ACC112 (cell line): Measurements from ENCODE around the gene HEATR5B.
A peak's percentile ranks its signal among the peaks of the same experiment; 100 is the strongest.

Experiments used
- H2AFZ ChIP-seq: fragments of 200-600 bp; sonication (generic); one replicate; pipeline ENCODE4 v1.6.0; 2017; ENCODE audit warnings: antibody characterized with exemption, low read length; ENCODE audit not compliant: unreplicated experiment
- H3K27ac ChIP-seq: fragments of 200-600 bp; sonication (generic); 2 replicates; pipeline ENCODE4 v1.5.1; 2014; ENCODE audit warnings: low read depth, mild to moderate bottlenecking, antibody characterized with exemption, low read length, moderate library complexity
- H3K27me3 ChIP-seq: fragments of 200-600 bp; sonication (generic); 2 replicates; pipeline ENCODE4 v1.6.1; 2014; ENCODE audit warnings: mild to moderate bottlenecking, antibody characterized with exemption, low read length, moderate library complexity, mixed read lengths; ENCODE audit not compliant: insufficient read depth
- H3K36me3 ChIP-seq: fragments of 200-600 bp; sonication (generic); 2 replicates; pipeline ENCODE4 v1.6.1; 2016; ENCODE audit warnings: mild to moderate bottlenecking, antibody characterized with exemption, low read length, moderate library complexity, mixed read lengths; ENCODE audit not compliant: insufficient read depth
- H3K4me1 ChIP-seq: fragments of 200-600 bp; sonication (generic); one replicate; pipeline ENCODE4 v1.6.1; 2016; ENCODE audit warnings: low read length, mixed read lengths; ENCODE audit not compliant: insufficient read depth, unreplicated experiment, control insufficient read depth
- H3K4me3 ChIP-seq: fragments of 200-600 bp; sonication (generic); 2 replicates; pipeline ENCODE4 v1.5.1; 2014; ENCODE audit warnings: mild to moderate bottlenecking, low read depth, low read length
- H3K79me2 ChIP-seq: fragments of 200-600 bp; sonication (generic); one replicate; pipeline ENCODE4 v1.6.0; 2016; ENCODE audit warnings: low read length; ENCODE audit not compliant: control insufficient read depth, unreplicated experiment, insufficient read depth

Gene HEATR5B

DNA sequence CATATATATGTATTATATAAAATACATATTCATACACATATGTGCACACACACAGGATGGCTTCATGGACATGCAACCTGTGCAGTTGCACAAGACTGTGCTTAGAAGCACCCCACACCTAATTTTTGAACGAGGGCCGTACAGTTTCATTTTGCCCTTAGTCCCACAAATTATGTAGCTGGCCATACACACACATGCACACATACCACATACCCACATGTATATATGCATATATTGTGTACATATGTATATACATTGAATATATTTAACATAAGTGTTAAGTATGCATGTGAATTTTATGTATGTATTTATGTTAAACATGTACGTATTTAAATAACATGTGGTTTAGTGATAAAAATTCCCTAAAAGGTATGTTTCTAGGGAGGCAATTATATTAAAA lies 18.4 kb upstream of the HEATR5B start:
- H3K4me1 ChIP-seq: peaks cover 15% of the 10 kb centered on the region
- peaks cover 54% of the 10 kb centered on the region for H3K36me3 ChIP-seq

DNA sequence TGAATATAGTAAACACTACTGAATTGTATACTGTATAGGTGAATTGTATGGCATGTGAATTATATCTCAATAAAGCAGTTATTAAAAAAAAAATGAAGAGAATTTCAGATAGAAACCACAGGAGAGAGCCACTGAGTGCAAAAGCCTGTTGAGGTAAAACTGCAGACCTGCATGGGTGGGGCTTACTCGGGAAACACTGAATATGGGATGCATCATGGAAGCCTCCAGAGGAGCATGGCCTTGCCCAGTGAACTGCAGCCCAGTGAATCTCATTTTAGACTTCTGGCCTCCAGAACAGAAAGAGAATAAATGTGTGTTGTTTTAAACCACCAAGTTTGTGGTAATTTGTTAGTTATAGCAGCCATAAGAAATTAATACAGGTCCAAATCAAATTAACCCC lies 15.9 kb upstream of the HEATR5B start:
- H2AFZ ChIP-seq: no peak overlapping the region
- no peak overlapping the region for H3K27ac ChIP-seq
- H3K79me2 ChIP-seq: no peaks in the 10 kb centered on the region
- peaks cover 15% of the 10 kb centered on the region for H3K4me1 ChIP-seq
- no peak overlapping the region for H3K4me3 ChIP-seq
- peaks cover 43% of the 10 kb centered on the region for H3K36me3 ChIP-seq
- no peaks in the 10 kb centered on the region for H3K27me3 ChIP-seq

More for the DNA sequence above, 18.4 kb upstream of the HEATR5B start:
- no peaks in the 10 kb centered on the region for H3K79me2 ChIP-seq
- no peaks in the 10 kb centered on the region for H3K27me3 ChIP-seq
- H3K27ac ChIP-seq: no peak overlapping the region
- no peak overlapping the region for H3K4me3 ChIP-seq
- no peak overlapping the region for H2AFZ ChIP-seq

DNA sequence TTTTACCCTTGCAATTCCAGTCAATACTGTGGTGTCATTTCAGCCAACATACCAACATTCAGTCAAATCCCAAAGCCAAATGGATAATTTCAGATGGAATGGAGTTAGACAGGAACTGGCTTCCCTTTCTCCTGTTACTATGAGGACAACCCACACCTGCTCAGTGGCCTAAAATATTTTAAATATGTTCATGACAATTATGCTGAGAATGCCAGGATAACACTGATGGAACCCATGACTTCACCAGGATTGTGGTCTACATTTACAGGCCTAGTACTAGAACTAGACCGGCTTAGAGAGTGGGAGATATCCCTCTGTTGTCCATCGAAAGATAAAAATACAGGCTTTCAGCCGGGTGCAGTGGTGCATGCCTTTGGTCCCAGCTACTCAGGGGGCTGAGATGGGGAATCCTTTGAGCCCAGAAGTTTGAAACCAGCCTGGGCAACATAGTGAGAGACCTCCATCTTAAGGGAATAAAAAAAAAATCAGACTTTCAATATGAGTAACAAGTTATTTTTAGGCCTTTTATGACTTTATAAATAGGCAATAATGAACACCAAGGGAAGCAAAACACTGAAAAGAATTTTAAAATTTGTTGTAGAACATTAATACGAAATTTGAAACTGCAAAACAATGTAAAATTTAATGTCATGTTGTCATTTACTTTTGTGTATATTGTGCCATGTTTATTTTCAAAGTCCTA lies 14.4 kb upstream of the HEATR5B start:
- H3K4me1 ChIP-seq: peaks cover 4% of the 10 kb centered on the region
- H2AFZ ChIP-seq: no peak overlapping the region
- no peak overlapping the region for H3K27ac ChIP-seq
- H3K36me3 ChIP-seq: peaks cover 48% of the 10 kb centered on the region
- no peak overlapping the region for H3K4me3 ChIP-seq
- H3K79me2 ChIP-seq: no peaks in the 10 kb centered on the region
- H3K27me3 ChIP-seq: no peaks in the 10 kb centered on the region

DNA sequence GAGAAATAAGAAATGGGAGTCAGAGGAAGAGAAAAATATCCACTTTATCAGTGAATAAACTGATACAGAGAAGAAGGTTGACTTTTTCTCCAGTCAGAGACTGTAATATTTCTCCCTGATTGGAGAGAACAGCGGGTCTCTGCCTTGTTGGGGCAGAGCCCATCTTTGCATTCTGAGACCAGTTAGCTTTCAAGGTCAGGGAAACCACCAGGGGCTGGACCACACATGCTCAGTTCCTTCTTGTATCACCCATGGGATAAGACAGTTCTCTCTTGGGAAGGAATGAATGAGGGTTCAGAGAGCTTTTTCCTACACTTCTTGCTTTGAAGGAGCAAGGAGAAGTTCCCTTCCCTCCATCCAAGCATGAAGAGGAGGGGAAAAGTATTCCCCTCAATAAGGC lies 12.4 kb upstream of the HEATR5B start:
- Histone ChIP-seq H3K36me3 (peaks cover 40% of the 10 kb centered on the region), H3K27me3 (no peaks in the 10 kb centered on the region), H3K79me2 (no peaks in the 10 kb centered on the region), H3K4me3 (no peak overlapping the region), H3K4me1 (no peaks in the 10 kb centered on the region), H2AFZ (no peak overlapping the region), H3K27ac (no peak overlapping the region)

DNA sequence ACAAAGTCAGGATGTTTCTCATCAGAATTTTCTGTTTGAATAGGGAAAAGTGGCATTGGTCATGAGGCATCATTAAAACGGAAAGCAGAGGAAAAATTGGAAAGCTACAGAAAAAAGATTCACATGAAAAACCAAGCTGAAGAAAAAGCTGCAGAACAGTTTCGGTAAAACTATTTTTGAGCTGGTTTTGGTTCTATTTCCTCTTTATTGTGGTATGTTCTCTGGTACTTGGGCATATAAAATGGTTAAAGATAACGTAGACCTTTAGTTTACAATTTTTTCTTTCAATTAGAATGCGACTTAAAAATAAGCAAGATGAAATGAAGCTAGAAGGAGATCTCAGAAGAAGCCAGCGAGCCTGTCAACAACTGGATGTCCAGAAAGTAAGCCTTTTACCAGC lies 7.7 kb upstream of the HEATR5B start:
- peaks cover 24% of the 10 kb centered on the region for H3K36me3 ChIP-seq
- H3K79me2 ChIP-seq: no peaks in the 10 kb centered on the region
- no peak overlapping the region for H3K27ac ChIP-seq
- no peaks in the 10 kb centered on the region for H3K27me3 ChIP-seq
- no peaks in the 10 kb centered on the region for H3K4me1 ChIP-seq
- no peak overlapping the region for H2AFZ ChIP-seq
- no peak overlapping the region for H3K4me3 ChIP-seq

DNA sequence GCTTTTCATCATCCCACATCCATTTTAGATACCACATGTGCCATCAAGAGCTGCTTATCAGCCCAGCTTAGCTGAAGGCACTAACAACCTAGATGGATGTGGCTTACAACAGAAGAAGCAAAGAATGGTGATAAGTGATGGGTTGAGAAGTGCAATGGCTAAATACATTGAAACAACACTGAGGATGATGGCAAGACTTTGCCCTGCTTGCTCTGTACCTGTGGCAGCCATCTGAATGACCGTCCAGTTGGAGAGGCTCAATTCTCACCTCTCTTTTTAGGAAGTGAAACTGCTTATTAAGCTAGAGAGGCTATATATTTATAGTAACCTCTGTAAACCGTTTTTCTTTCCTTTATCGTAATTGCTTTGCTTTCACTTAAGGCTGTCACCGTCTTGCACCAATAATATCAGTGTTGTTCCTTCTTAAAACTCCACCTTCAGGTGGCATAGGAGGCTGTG lies 5.9 kb upstream of the HEATR5B start:
- Histone ChIP-seq H2AFZ (no peak overlapping the region), H3K27ac (no peak overlapping the region), H3K36me3 (peaks cover 20% of the 10 kb centered on the region), H3K79me2 (no peaks in the 10 kb centered on the region), H3K27me3 (no peaks in the 10 kb centered on the region), H3K4me1 (peaks cover 11% of the 10 kb centered on the region), H3K4me3 (no peak overlapping the region)

DNA sequence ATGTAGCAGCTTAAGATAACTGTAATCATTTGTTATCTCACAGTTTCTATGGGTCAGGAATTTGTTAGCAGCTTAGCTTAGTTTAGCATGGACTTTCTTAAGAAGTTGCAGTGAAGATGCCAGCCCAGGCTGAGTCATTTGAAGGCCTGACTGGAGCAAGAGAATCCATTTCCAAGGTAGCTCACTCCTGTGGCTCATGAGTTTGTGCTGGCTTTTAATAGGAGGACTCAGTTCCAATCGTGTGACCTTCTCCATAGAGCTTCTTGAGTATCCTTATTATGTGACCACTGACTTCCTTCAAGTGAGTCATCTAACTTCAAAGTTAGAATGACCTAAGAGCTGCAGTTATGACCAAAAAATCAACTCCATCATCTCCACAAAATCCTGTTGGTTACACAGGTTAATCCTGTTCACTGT lies 1.6 kb upstream of the HEATR5B start:
- Histone ChIP-seq H3K79me2 (peaks cover 22% of the 10 kb centered on the region), H3K27ac (no peak overlapping the region), H3K4me1 (peaks cover 20% of the 10 kb centered on the region), H2AFZ (no peak overlapping the region), H3K27me3 (no peaks in the 10 kb centered on the region), H3K4me3 (peak overlapping the region; percentile 95), H3K36me3 (peaks cover 19% of the 10 kb centered on the region)

DNA sequence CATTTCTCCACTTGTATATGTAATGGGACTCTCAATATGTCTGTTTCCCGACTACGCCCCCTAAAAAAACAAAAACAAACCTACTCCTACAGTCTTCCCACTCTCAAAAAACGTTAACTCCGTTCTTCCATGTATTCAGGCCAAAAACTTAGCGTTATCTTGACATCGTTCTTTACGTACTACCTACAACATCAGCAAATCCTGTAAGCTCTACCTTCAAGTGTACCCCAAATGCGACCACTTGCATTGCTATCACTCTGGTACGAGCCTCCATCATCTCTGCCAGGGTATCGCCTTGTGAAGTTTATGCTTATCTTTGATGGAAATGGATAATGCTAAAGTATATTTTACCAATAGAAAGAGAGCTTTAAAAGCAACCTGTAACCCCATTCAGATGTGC lies 625 bp upstream of the HEATR5B start:
- H3K79me2 ChIP-seq: peaks cover 24% of the 10 kb centered on the region
- peak overlapping the region; percentile 5; the same call in 1 of the 2 replicates for H3K27ac ChIP-seq
- H3K4me3 ChIP-seq: peak overlapping the region; percentile 95
- H3K27me3 ChIP-seq: no peaks in the 10 kb centered on the region
- peak overlapping the region; percentile 89 for H2AFZ ChIP-seq
- H3K36me3 ChIP-seq: peaks cover 23% of the 10 kb centered on the region; the same call in 1 of the 2 replicates
- H3K4me1 ChIP-seq: peaks cover 25% of the 10 kb centered on the region

DNA sequence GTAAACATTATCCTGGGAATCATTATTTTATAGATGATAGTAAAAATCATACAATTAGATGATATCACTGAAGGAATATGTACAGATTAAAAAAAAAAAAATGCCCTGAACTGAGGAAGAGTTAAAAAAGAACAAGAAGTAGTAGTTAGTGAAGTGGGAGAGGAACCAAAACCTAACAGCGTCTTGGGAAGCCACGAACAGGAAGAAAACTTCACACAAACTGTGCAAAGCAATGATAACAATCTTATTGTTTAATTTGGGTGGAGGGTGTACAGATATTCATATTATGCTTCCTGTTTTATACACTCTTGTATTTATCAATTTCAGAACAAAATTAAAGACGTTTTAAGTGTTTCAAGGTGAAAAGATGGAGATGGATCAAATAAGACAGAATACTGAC lies 3.5 kb downstream of the HEATR5B start:
- H3K4me3 ChIP-seq: no peak overlapping the region
- peaks cover 16% of the 10 kb centered on the region for H3K36me3 ChIP-seq
- H3K27me3 ChIP-seq: no peaks in the 10 kb centered on the region
- no peak overlapping the region for H2AFZ ChIP-seq
- no peak overlapping the region for H3K27ac ChIP-seq
- H3K79me2 ChIP-seq: peaks cover 24% of the 10 kb centered on the region
- peaks cover 20% of the 10 kb centered on the region for H3K4me1 ChIP-seq

DNA sequence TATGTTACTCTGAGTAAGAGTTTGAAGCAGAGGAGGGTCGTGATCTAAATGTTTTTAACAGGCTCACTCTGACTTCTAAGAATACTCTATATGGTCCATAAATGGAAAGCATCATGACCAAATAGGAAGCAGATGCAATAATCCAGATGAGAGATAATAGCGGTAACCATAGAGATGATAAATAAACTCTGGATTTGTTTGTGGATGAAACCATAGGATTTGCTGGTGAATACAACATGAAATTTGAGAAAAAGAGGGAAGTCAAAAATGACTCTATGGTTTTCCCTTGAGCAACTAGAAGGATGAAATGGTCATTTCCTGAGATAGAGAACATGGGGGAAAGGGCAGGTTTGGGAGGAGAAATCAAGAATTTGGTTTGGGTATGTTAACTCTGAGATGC lies 3.9 kb downstream of the HEATR5B start:
- Histone ChIP-seq H3K27ac (no peak overlapping the region), H3K4me1 (peaks cover 16% of the 10 kb centered on the region), H3K79me2 (peaks cover 24% of the 10 kb centered on the region), H2AFZ (no peak overlapping the region), H3K27me3 (no peaks in the 10 kb centered on the region), H3K36me3 (peaks cover 18% of the 10 kb centered on the region), H3K4me3 (no peak overlapping the region)

DNA sequence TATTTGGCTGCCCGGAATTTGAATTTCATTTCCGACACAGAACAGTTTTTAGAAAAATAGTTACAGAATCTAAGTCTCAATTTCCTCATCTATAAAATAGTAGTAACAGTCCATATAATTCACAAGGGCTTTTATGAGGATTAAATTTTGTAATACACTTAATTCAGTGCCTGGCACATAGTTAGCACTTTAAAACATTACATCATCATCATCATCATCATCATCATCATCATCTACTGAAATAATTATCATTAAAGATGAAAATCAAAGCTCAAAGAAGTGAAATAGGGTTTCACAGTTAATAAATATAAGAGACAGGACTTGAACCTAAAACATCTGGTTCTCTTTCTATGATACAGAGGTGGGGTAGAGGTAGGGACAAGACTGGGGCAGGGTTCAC lies 13.2 kb downstream of the HEATR5B start:
- H3K36me3 ChIP-seq: peaks cover 21% of the 10 kb centered on the region
- no peak overlapping the region for H3K27ac ChIP-seq
- H3K4me1 ChIP-seq: no peaks in the 10 kb centered on the region
- H3K27me3 ChIP-seq: no peaks in the 10 kb centered on the region
- H3K79me2 ChIP-seq: no peaks in the 10 kb centered on the region
- no peak overlapping the region for H3K4me3 ChIP-seq
- H2AFZ ChIP-seq: no peak overlapping the region
